ENCODE results near the gene SP1.

DNA sequence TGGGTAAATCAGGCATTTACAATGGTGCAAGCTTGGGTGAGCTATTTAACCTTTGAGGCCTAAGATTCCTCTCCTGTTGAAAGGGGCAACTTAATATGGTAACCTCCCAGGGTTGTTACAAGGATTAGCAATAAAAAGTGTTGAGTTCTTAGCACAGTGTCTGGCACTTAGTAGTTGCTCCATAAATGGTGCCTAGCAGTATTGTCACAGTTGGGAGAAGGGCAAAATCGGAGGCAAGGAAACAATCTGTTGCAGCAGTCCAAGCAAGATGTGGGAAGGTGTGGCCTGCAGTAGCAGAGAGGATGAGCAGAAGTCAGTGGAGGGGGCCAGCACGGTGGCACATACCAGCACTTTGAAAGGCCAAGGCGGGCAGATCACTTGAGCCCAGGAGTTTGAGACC lies 36.5 kb upstream of the SP1 start:
- TF ChIP-seq CREM (IDR thresholded peaks at IDR 0.05; ENCODE audit: low read depth) (no peak), ZBTB11 (CRISPR knock-in tag; IDR thresholded peaks at IDR 0.05) (no peak), ZC3H11A (IDR thresholded peaks at IDR 0.05; ENCODE audit: low read depth, low read length) (no peak)
